Mucosa of stomach (tissue), 1 donor: ENCODE measurements around the gene VAV3.

Experiments
- H3K27me3 ChIP-seq: one replicate; pipeline ENCODE4 v1.7.0; 2013; ENCODE audit warnings: mild to moderate bottlenecking, low read length; ENCODE audit not compliant: control insufficient read depth, insufficient read depth
- H3K36me3 ChIP-seq: one replicate; pipeline ENCODE4 v1.7.0; 2013; ENCODE audit warnings: low read length; ENCODE audit not compliant: control insufficient read depth, insufficient read depth
- H3K4me1 ChIP-seq: one replicate; pipeline ENCODE4 v1.7.0; 2013; ENCODE audit warnings: mild to moderate bottlenecking, low read length; ENCODE audit not compliant: control insufficient read depth, insufficient read depth
- H3K4me3 ChIP-seq: one replicate; pipeline ENCODE4 v1.7.0; 2013; ENCODE audit warnings: low read length
- H3K9ac ChIP-seq: one replicate; pipeline ENCODE4 v1.7.0; 2013; ENCODE audit warnings: mild to moderate bottlenecking, low read length, moderate library complexity
- H3K9me3 ChIP-seq: one replicate; pipeline ENCODE4 v1.7.0; 2013; ENCODE audit warnings: mild to moderate bottlenecking, low read length, moderate library complexity; ENCODE audit not compliant: control insufficient read depth
- donor health status: Pancreatic carcinoma.

VAV3 gene

DNA sequence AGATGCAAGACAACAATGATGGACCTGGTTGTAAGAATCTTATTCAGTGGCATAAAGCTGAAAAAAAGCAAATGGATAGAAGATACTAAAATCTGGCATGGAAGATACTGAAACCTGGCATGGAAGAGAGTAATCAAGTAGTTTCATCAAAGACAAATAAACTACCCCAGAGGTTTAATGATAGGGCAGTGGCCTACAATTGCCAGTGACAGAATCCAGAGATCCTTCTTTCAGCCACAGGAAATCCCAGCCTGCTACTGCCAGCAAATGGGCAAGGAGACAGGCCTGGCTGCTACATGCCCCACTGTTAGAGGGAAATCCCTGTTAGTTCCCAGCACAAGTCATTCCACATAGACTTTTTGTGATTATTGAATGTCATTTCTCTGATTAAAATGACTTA is 409.4 kb downstream of the VAV3 start:
- Histone ChIP-seq H3K9ac (no peak overlapping the region), H3K9me3 (no peaks in the 10 kb centered on the region), H3K4me3 (no peak overlapping the region), H3K4me1 (no peaks in the 10 kb centered on the region), H3K27me3 (no peaks in the 10 kb centered on the region), H3K36me3 (no peaks in the 10 kb centered on the region)

DNA sequence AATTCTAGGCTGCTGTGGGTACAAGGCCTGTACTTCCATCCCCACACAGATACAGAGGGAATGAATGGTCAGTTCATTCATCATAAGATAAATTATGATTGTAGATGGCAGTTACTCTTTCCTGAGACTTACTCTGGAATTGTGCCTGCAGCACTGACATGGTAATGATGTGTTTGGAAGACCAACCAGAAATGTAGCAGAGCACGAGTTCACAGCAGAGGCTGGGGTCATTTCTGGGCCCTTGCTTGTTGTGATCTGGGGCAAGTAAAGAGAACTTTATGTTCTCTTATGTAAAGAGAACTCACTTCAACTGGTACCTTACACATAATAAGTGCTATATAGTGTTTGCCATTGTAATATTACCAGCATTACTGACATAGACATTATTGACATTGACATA is 412.2 kb downstream of the VAV3 start:
- no peaks in the 10 kb centered on the region for H3K36me3 ChIP-seq
- no peaks in the 10 kb centered on the region for H3K27me3 ChIP-seq
- no peaks in the 10 kb centered on the region for H3K4me1 ChIP-seq
- no peaks in the 10 kb centered on the region for H3K9me3 ChIP-seq
- H3K4me3 ChIP-seq = no peak overlapping the region
- no peak overlapping the region for H3K9ac ChIP-seq

DNA sequence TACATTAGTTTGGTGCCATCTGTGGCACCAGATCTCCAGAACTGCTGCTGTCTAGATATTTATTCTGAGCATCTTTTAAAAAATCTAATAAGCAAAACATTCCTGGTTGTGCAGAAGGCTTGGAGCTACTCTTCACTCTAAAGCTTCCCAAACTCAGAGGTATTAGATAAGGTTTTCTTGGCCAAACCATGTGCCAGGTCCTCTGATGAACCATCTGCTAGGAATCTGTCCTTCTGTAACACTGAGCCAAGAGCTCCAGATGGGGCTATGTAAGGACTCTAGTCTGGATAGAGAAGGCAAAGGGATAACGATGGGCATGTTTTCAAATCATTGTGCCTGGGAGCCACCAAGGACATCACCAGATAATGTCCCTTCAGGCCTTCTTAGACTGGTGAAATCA is 413.5 kb downstream of the VAV3 start:
- H3K27me3 ChIP-seq = no peaks in the 10 kb centered on the region
- H3K9me3 ChIP-seq = no peaks in the 10 kb centered on the region
- H3K9ac ChIP-seq = no peak overlapping the region

DNA sequence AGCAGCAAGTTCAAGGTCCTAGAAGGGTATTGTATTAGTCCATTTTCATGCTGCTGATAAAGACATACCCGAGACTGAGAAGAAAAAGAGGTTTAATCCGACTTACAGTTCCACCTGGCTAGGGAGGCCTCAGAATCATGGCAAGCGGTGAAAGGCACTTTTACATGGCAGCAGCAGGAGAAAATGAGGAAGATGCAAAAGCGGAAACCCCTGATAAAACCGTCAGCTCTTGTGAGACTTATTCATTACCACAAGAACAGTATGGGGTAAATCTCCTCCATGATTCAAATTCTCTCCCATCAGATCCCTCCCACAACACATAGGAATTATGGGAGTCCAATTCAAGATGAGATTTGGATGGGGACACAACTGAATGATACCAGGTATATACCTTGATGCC is 414.6 kb downstream of the VAV3 start:
- Histone ChIP-seq H3K27me3 (no peaks in the 10 kb centered on the region), H3K9me3 (no peaks in the 10 kb centered on the region), H3K4me1 (no peaks in the 10 kb centered on the region), H3K4me3 (no peak overlapping the region), H3K36me3 (no peaks in the 10 kb centered on the region), H3K9ac (no peak overlapping the region)

More for the DNA sequence above, 413.5 kb downstream of the VAV3 start:
- Histone ChIP-seq H3K4me3 (no peak overlapping the region), H3K36me3 (no peaks in the 10 kb centered on the region), H3K4me1 (no peaks in the 10 kb centered on the region)

DNA sequence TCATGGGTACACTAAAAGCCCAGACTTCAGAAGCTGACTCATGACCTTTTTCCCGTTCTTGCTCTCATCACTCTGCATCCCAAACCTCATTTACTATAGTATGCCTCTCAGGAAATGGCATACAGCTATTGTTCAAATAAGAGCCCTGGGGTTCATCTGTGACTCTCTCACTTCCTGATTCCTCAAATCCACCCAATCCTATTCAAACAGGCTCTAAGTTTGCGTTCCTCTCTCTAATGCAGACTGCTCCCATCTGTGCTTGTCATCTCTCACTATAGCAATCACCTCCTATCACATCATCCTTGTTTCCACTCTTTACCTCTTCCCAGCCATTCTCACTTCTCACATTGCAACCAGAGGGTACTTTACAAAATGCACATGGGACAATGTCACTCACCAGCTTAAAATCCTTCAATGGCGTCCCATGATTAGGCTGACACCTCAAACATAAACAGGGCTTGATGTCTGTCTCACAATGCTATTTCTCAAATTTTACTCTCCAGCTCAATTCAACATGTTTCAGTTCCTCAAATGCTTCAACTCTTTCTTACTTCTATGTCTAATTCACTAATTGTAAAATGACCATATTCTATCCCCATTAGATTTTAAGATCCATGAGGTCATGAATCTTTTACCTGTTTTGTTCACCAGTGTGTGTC is 415.7 kb downstream of the VAV3 start:
- H3K36me3 ChIP-seq = no peaks in the 10 kb centered on the region
- no peaks in the 10 kb centered on the region for H3K4me1 ChIP-seq

DNA sequence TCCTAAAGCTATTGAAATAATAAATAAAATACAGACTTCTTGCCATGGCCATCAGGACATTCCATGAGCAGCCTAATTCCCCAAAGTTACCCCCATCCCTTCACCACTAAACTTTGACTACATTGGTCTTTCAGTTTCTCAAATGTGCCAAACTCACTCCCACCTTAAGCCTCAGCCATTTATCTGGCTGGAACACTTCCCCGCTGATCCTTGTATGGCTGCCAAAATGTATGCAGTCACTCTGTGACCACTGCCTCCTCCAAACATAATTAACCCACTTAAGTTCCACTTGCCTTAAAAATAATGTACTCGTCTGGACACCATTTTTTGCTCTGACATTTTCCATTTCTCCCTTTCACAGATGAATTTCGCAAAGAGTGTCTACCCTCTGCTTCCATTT is 416.7 kb downstream of the VAV3 start:
- Histone ChIP-seq H3K9ac (no peak overlapping the region), H3K9me3 (no peaks in the 10 kb centered on the region), H3K27me3 (no peaks in the 10 kb centered on the region), H3K4me3 (no peak overlapping the region), H3K4me1 (no peaks in the 10 kb centered on the region), H3K36me3 (no peaks in the 10 kb centered on the region)

More for the DNA sequence above, 415.7 kb downstream of the VAV3 start:
- no peaks in the 10 kb centered on the region for H3K9me3 ChIP-seq
- no peak overlapping the region for H3K9ac ChIP-seq
- no peaks in the 10 kb centered on the region for H3K27me3 ChIP-seq
- no peak overlapping the region for H3K4me3 ChIP-seq

DNA sequence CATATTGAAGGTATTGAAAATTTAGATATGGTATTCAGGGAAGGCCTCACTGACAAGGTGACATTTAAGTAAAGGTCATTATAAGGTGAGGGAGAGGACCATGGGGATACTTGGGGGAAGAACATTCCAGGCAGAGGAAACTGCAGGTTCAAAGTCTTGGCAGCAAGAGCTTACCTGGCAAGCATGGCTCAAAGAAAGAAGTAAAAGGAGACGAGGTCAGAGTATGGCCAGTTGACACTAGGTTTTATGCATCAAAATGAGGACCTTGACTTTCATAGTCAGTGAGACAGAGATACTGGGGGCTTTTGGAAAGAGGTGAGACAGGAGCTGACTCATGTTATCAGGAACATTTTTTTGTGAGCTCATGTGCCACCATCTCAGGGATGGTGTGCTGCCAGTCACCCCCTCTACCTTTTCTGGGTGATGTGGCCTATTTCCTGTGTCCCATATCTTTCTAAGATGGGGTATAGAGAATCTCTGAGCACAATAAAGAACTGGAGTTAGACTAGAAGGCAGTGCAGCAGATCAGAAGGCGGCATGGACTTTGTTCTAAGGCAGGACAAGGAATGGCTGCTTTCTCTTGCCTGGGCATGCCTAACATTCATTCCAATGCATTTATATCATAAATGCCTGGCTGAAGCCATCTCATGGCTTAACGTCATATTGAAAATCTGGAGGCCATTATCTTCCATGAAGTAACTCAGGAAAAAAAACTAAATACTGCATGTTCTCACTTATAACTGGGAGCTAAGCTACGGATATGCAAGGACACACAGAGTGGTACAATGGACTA is 417.4 kb downstream of the VAV3 start:
- Histone ChIP-seq H3K36me3 (no peaks in the 10 kb centered on the region), H3K4me1 (no peaks in the 10 kb centered on the region), H3K9ac (no peak overlapping the region)

DNA sequence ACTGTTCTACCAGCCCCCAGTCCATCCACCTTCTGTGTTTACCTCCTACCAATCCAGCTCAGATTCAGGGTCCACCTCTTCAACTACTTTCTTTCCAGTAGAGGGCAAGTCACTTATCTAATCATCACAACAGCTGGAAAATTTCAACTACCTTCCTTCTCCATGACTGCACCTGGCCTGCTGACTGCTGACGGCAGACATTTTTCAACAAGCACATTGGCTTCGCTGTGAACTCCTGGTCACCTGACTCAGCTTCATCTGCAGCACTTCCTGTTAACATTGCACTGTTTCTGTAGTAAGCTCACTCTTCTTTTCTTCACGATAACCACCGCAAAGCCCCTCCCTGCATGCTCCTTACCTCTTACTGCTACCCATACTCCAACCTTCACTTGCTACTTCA is 418.4 kb downstream of the VAV3 start:
- Histone ChIP-seq H3K9ac (no peak overlapping the region), H3K27me3 (no peaks in the 10 kb centered on the region), H3K4me1 (no peaks in the 10 kb centered on the region), H3K36me3 (no peaks in the 10 kb centered on the region), H3K9me3 (no peaks in the 10 kb centered on the region), H3K4me3 (no peak overlapping the region)

More for the DNA sequence above, 417.4 kb downstream of the VAV3 start:
- Histone ChIP-seq H3K4me3 (no peak overlapping the region), H3K9me3 (no peaks in the 10 kb centered on the region), H3K27me3 (no peaks in the 10 kb centered on the region)

DNA sequence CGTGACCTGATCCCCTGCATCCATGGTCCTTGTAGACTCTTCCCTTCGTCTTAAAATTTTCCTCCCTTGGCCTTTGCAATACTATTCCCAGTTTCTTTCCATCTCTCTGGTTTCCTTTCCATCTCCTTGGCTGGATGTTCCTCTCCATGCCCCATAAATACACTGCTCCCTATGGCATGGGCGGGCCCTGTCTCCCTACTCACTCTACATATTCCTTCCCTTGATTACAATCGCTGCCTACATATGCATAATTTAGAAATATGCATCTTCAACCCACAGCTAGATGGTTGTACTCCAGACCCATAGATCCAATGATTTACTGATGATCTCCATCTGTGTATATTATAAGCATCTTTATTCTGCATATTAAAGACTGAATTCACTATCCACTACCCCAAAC is 419.1 kb downstream of the VAV3 start:
- Histone ChIP-seq H3K4me3 (no peak overlapping the region), H3K27me3 (no peaks in the 10 kb centered on the region), H3K36me3 (no peaks in the 10 kb centered on the region), H3K4me1 (no peaks in the 10 kb centered on the region), H3K9me3 (no peaks in the 10 kb centered on the region), H3K9ac (no peak overlapping the region)

DNA sequence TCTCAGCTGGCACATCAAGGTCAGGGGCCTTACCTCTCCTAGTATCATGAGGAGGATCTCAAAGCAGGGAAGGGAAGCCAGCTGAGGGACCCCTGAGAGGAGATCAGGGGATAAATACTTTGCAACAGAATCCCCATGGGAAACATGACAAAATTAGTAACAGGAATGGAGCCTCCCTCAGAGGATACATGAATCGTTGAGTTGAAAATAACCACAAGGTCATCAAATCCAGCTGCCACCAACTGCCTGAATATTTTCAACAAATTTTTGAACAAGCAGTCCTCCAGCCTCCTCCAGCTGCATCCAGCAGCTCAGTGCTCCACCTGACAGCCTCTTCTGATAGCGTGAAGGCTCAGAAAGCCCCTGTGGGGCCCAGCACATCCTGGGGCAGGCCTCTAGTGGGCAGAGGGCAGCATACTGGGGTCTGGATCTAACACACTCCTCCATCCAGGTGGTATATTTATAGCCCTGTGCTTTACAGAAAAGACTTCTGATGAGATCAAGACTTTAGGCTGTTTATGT is 419.9 kb downstream of the VAV3 start:
- H3K36me3 ChIP-seq = no peaks in the 10 kb centered on the region
- no peaks in the 10 kb centered on the region for H3K27me3 ChIP-seq
- no peak overlapping the region for H3K4me3 ChIP-seq
- H3K9ac ChIP-seq = no peak overlapping the region
- H3K4me1 ChIP-seq = no peaks in the 10 kb centered on the region
- H3K9me3 ChIP-seq = no peaks in the 10 kb centered on the region

DNA sequence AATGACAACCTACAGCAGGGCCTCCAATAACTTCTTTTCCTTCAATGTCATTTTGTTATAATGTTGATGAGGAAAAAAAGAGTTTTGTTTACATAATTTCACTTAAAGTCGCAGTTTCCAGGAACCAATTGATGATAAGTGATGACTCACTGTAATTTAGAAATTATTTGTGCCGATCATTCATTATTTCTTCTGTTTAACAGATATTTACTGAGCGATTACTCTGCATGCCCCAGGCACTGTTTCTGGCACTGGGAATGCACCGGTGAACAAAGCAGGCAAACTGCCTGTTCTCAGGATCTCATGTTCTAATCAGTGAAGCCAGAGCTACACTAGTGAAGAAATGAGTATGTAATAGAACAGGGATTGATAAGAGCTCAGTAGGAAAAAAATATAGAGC is 420.7 kb downstream of the VAV3 start:
- no peaks in the 10 kb centered on the region for H3K27me3 ChIP-seq
- H3K36me3 ChIP-seq = no peaks in the 10 kb centered on the region
- H3K9ac ChIP-seq = no peak overlapping the region
- no peaks in the 10 kb centered on the region for H3K9me3 ChIP-seq
- H3K4me1 ChIP-seq = no peaks in the 10 kb centered on the region
- H3K4me3 ChIP-seq = no peak overlapping the region

DNA sequence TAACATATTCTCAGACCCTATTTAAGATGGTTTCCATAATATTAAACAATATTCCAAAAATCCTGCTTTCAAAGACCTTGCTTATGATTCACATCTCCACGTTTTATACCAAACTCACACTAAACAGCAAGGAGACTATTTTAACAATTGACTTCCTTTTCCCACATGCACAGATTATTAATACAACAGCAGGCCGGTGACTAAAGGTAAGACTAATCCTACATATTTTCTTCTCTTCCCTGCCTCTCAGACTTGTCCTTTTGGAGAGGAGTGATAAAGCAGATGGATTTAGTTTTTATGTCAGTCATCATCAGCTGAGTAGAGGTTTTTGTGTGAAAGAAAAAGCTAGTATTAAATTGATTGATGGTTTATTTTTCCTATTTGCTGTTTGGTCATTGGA is 423.6 kb downstream of the VAV3 start:
- Histone ChIP-seq H3K9me3 (no peaks in the 10 kb centered on the region), H3K27me3 (no peaks in the 10 kb centered on the region), H3K36me3 (no peaks in the 10 kb centered on the region), H3K9ac (no peak overlapping the region), H3K4me1 (no peaks in the 10 kb centered on the region), H3K4me3 (no peak overlapping the region)
